K562 (cell line): Measurements from ENCODE around the gene PPP1R3C. TPM values are rescaled to one million over a fixed set of nuclear protein-coding genes. Genes with fewer than 3 reads are reported as not detected.

ENCODE experiments used
- C11orf30 ChIP-seq: fragments of 450-650 bp; IDR thresholded peaks from 2 replicates; pipeline ENCODE4 v1.6.1; 2016; ENCODE audit warnings: low read depth, mild to moderate bottlenecking
- CBX8 ChIP-seq: fragments of 200-600 bp; sonication (generic); IDR thresholded peaks from 2 replicates; pipeline ENCODE4 v1.6.1; 2012; ENCODE audit warnings: borderline replicate concordance, mixed run types, low read depth, mild to moderate bottlenecking, moderate library complexity, mixed read lengths, low read length, control low read depth, inconsistent platforms; ENCODE audit not compliant: poor library complexity, severe bottlenecking; ENCODE audit errors: extremely low read depth
- HCFC1 ChIP-seq: IDR thresholded peaks from 2 replicates; pipeline ENCODE4 v1.6.1; 2012; ENCODE audit warnings: low read depth, low read length, improper control_type of control experiment
- KLF13 ChIP-seq: fragments of 450-650 bp; IDR thresholded peaks from 2 replicates; pipeline ENCODE4 v1.6.1; 2016; ENCODE audit warnings: missing genetic modification characterization, low read depth, mild to moderate bottlenecking, missing compliant biosample characterization, moderate library complexity, borderline replicate concordance
- NFATC3 ChIP-seq: fragments of 450-650 bp; IDR thresholded peaks from 2 replicates; pipeline ENCODE4 v1.6.1; 2017; ENCODE audit warnings: mild to moderate bottlenecking
- RBM17 ChIP-seq: fragments of 200-400 bp; formaldehyde crosslinking; IDR thresholded peaks from 2 replicates; pipeline ENCODE4 v1.6.1; 2017; ENCODE audit warnings: low read depth, mild to moderate bottlenecking, low read length, borderline replicate concordance
- TCFL5 ChIP-seq: fragments of 250-450 bp; sonication (Bioruptor Pico); conservative IDR thresholded peaks from 2 replicates; pipeline ENCODE4 v1.6.1; 2021; ENCODE audit warnings: mild to moderate bottlenecking, moderate library complexity, matching md5 sums
- ZFP1 ChIP-seq: fragments of 450-650 bp; formaldehyde crosslinking; IDR thresholded peaks from 2 replicates; pipeline ENCODE4 v1.4.0; 2020; ENCODE audit warnings: mild to moderate bottlenecking, mixed read lengths
- ZNF551 ChIP-seq: fragments of 250-450 bp; sonication (Bioruptor Pico); IDR thresholded peaks from 2 replicates; pipeline ENCODE4 v1.5.0; 2021; ENCODE audit warnings: mild to moderate bottlenecking, moderate library complexity
- polyA plus RNA-seq, 8 experiments: library from polyadenylated mRNA; depleted of rRNA in 4 of 8; stranded (reverse) in 5 of 8; unstranded in 3 of 8; fragments of >200 nt; fragmentation: Nextera tagmentation in 2 of 8; fragmentation: Illumina TruSeq in 1 of 8; extraction: Ambion mirVana in 2 of 8; extraction: Trizol in 1 of 8; gene quantifications; 2 replicates each; pipeline versions ENCODE4 v1.2.1 to v1.2.3, GENCODE V29; 2011 to 2014; ENCODE audit warnings: inconsistent platforms in 1 of 8, missing spikeins in 1 of 8
- total RNA-seq, 7 experiments: library from RNA; depleted of rRNA in 6 of 7; stranded (reverse); fragments of >200 nt in 6 of 7; fragmentation: Illumina TruSeq in 2 of 7; extraction: Trizol in 2 of 7; gene quantifications; 2 replicates each; pipeline versions ENCODE4 v1.2.1 to v1.2.3, GENCODE V29; 2011 to 2021; ENCODE audit warnings: low replicate concordance in 1 of 7
- TF ChIP-seq, protein P1 (sequence below): fragments of 450-650 bp; formaldehyde crosslinking; IDR thresholded peaks from 2 replicates; pipeline ENCODE4 v1.4.0; 2020; ENCODE audit warnings: mild to moderate bottlenecking, moderate library complexity
- TF ChIP-seq, protein P2 (sequence below): fragments of 450-650 bp; IDR thresholded peaks from 2 replicates; pipeline ENCODE4 v1.6.1; 2018; ENCODE audit not compliant: partially characterized antibody

Gene PPP1R3C
- total and polyA plus RNA-seq, 9 of the 15 experiments (the other 6 are each of a cell fraction or from before 2014, with no cell fraction given), result 0.06 to 0.24 (median 0.12) TPM; not detected in 3

GRCh38 chr10:91602868-91603568, 29.9 kb downstream of the PPP1R3C start (continued):
- TF ChIP-seq, protein P1, sequence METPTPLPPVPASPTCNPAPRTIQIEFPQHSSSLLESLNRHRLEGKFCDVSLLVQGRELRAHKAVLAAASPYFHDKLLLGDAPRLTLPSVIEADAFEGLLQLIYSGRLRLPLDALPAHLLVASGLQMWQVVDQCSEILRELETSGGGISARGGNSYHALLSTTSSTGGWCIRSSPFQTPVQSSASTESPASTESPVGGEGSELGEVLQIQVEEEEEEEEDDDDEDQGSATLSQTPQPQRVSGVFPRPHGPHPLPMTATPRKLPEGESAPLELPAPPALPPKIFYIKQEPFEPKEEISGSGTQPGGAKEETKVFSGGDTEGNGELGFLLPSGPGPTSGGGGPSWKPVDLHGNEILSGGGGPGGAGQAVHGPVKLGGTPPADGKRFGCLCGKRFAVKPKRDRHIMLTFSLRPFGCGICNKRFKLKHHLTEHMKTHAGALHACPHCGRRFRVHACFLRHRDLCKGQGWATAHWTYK, result no peak
- TF ChIP-seq NFATC3 (no peak), TCFL5 (CRISPR knock-in tag) (no peak), KLF13 (no peak), ZNF551 (CRISPR knock-in tag) (no peak), CBX8 (no peak), HCFC1 (no peak), C11orf30 (peak; percentile 44; the same call in 1 of the 2 replicates), ZFP1 (CRISPR knock-in tag) (no peak), RBM17 (no peak)
- TF ChIP-seq, protein P2, sequence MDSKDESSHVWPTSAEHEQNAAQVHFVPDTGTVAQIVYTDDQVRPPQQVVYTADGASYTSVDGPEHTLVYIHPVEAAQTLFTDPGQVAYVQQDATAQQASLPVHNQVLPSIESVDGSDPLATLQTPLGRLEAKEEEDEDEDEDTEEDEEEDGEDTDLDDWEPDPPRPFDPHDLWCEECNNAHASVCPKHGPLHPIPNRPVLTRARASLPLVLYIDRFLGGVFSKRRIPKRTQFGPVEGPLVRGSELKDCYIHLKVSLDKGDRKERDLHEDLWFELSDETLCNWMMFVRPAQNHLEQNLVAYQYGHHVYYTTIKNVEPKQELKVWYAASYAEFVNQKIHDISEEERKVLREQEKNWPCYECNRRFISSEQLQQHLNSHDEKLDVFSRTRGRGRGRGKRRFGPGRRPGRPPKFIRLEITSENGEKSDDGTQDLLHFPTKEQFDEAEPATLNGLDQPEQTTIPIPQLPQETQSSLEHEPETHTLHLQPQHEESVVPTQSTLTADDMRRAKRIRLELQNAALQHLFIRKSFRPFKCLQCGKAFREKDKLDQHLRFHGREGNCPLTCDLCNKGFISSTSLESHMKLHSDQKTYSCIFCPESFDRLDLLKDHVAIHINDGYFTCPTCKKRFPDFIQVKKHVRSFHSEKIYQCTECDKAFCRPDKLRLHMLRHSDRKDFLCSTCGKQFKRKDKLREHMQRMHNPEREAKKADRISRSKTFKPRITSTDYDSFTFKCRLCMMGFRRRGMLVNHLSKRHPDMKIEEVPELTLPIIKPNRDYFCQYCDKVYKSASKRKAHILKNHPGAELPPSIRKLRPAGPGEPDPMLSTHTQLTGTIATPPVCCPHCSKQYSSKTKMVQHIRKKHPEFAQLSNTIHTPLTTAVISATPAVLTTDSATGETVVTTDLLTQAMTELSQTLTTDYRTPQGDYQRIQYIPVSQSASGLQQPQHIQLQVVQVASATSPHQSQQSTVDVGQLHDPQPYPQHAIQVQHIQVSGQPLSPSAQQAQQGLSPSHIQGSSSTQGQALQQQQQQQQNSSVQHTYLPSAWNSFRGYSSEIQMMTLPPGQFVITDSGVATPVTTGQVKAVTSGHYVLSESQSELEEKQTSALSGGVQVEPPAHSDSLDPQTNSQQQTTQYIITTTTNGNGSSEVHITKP, result no peak
